RCC 7860 (cell line): ENCODE data around the gene CPEB1.
"Not testable (repeated sequence)": the region's sequence is repeated elsewhere in the genome, so short reads cannot be mapped to it uniquely, and the experiment has no call there.

ENCODE experiments used
- DNase-seq: peaks from one replicate; pipeline ENCODE4 v3.0.0-alpha.2; 2015; ENCODE audit warnings: low spot score
- FAIRE-seq: peaks from 2 replicates; lab custom pipeline; 2012; peaks lifted over from hg19 to GRCh38; lab: Jason Lieb, UNC

Gene CPEB1

GRCh38 chr15:82530606-82531379 lies 116.4 kb downstream of the CPEB1 start:
- no peak for FAIRE-seq
- peak; percentile 74 for DNase-seq

GRCh38 chr15:82530006-82530405 lies 117.2 kb downstream of the CPEB1 start:
- DNase-seq (no peak), FAIRE-seq (no peak)

- FAIRE-seq: not testable (repeated sequence)
Measured at GRCh38 chr15:82513587-82513986, 133.6 kb downstream of the CPEB1 start.

GRCh38 chr15:82507693-82508092 lies 139.5 kb downstream of the CPEB1 start:
- not testable (repeated sequence) for FAIRE-seq, DNase-seq

More at GRCh38 chr15:82513587-82513986, 133.6 kb downstream of the CPEB1 start:
- not testable (repeated sequence) for DNase-seq

GRCh38 chr15:82507087-82507486 lies 140.1 kb downstream of the CPEB1 start:
- not testable (repeated sequence) for DNase-seq, FAIRE-seq

- not testable (repeated sequence) for DNase-seq
- FAIRE-seq: peak; percentile 85
Measured at GRCh38 chr15:82505842-82506241, 141.3 kb downstream of the CPEB1 start.

GRCh38 chr15:82504074-82504473 lies 143.1 kb downstream of the CPEB1 start:
- not testable (repeated sequence) for FAIRE-seq

GRCh38 chr15:82502700-82503339 lies 144.3 kb downstream of the CPEB1 start:
- DNase-seq, FAIRE-seq: not testable (repeated sequence)

More at GRCh38 chr15:82504074-82504473, 143.1 kb downstream of the CPEB1 start:
- DNase-seq: not testable (repeated sequence)

- DNase-seq, FAIRE-seq: not testable (repeated sequence)
Measured at GRCh38 chr15:82500772-82501171, 146.4 kb downstream of the CPEB1 start.

- DNase-seq, FAIRE-seq: not testable (repeated sequence)
Measured at GRCh38 chr15:82497978-82498377, 149.2 kb downstream of the CPEB1 start.
